ENCODE data around the gene PACS1. TPM values are rescaled to one million over a fixed set of nuclear protein-coding genes. Genes with fewer than 3 reads are reported as not detected.

The PACS1 gene
- total and polyA plus RNA-seq, 8 donors: 50.7 to 57.5 (median 54.9) TPM

GRCh38 chr11:66139817-66140404 is 69.8 kb downstream of the PACS1 start:
- no peaks in the 10 kb centered on the region for H3K9me3 ChIP-seq
- TF ChIP-seq, protein P1, sequence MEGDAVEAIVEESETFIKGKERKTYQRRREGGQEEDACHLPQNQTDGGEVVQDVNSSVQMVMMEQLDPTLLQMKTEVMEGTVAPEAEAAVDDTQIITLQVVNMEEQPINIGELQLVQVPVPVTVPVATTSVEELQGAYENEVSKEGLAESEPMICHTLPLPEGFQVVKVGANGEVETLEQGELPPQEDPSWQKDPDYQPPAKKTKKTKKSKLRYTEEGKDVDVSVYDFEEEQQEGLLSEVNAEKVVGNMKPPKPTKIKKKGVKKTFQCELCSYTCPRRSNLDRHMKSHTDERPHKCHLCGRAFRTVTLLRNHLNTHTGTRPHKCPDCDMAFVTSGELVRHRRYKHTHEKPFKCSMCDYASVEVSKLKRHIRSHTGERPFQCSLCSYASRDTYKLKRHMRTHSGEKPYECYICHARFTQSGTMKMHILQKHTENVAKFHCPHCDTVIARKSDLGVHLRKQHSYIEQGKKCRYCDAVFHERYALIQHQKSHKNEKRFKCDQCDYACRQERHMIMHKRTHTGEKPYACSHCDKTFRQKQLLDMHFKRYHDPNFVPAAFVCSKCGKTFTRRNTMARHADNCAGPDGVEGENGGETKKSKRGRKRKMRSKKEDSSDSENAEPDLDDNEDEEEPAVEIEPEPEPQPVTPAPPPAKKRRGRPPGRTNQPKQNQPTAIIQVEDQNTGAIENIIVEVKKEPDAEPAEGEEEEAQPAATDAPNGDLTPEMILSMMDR (IDR thresholded peaks at IDR 0.05): no peak
- DNase-seq: no peak
- no peak overlapping the region for H3K4me3 ChIP-seq
- H3K27me3 ChIP-seq: no peaks in the 10 kb centered on the region
- H3K36me3 ChIP-seq: no peaks in the 10 kb centered on the region
- H3K4me1 ChIP-seq: peaks cover 0 to 19% of the 10 kb centered on the region in 2 donors
- ATAC-seq: no peak
- intact Hi-C loops (cut with DNase I): no loop called here
- no peak overlapping the region for H3K27ac ChIP-seq

DNA sequence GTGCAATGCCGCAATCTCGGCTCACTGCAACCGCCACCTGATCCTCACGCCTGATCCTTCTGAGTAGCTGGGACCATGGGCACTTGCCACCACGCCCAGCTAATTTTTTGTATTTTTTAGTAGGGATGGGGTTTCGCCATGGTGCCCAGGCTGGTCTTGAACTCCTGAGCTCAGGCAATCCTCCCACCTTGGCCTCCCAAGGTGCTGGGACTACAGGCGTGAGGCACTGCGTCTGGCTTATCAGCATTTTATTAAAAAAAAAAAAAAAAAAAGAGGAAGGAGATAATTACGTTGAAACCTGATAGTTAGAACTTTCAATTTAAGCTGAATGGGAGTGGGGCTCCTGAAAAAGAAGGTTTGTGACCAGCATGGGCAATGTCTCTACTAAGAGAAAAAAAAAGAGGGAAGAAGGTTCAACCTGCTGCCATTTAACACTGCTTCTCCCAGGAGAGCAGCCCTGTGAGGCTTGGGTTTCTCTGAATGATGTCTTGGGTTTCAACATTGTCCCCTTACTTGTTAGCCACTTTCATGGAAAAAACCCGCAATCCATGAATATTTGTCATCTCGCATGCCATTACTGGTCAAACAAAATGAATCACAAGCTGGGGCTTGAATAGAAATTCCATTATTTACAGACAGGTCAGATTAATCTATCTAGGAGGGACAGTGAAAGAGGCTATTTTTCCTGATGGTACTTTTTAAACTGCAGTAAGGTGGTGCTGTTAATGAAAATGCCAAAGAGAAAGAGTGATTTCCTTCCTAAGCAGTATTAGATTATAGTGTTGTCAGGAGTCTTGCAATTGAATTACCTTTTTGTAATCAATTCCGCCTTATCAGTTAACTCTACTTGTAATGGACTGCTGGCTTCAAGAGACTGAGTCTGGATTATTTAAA is 72.5 kb downstream of the PACS1 start:
- TF ChIP-seq, protein P1 (IDR thresholded peaks at IDR 0.05): no peak
- intact Hi-C loops (cut with DNase I): no loop called here
- no peak overlapping the region for H3K4me3 ChIP-seq
- DNase-seq (no peak), ATAC-seq (no peak)
- H3K9me3 ChIP-seq: no peaks in the 10 kb centered on the region
- no peak overlapping the region for H3K27ac ChIP-seq
- H3K27me3 ChIP-seq: no peaks in the 10 kb centered on the region
- H3K36me3 ChIP-seq: no peaks in the 10 kb centered on the region
- H3K4me1 ChIP-seq: peaks cover 0 to 8% of the 10 kb centered on the region in 2 donors

DNA sequence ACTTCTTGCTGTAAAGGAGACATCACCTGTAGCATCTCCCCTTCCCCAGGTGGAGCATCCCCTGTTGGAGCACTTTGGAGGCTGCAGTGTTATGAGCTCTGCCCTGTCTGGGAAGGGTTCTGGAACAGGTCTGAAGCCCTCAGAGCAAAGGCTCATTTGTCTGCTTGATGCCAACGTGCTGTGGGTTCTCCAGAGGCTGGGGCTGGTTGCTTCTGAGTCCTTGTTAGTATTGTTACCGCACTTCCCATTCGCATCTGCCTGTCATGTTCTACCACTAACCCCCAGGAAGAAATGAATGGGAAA is 73.1 kb downstream of the PACS1 start:
- H3K4me1 ChIP-seq: peaks cover 0 to 7% of the 10 kb centered on the region in 2 donors
- H3K27ac ChIP-seq: no peak overlapping the region
- no peak for ATAC-seq
- no peaks in the 10 kb centered on the region for H3K27me3 ChIP-seq
- TF ChIP-seq, protein P1 (IDR thresholded peaks at IDR 0.05): no peak
- no peak overlapping the region for H3K4me3 ChIP-seq
- no peak for DNase-seq
- intact Hi-C loops (cut with DNase I): no loop called here
- H3K9me3 ChIP-seq: no peaks in the 10 kb centered on the region
- no peaks in the 10 kb centered on the region for H3K36me3 ChIP-seq

- Histone ChIP-seq H3K27ac (no peak overlapping the region), H3K27me3 (no peaks in the 10 kb centered on the region), H3K9me3 (no peaks in the 10 kb centered on the region), H3K4me1 (peaks cover 0 to 7% of the 10 kb centered on the region in 2 donors), H3K4me3 (no peak overlapping the region), H3K36me3 (no peaks in the 10 kb centered on the region)
- TF ChIP-seq, protein P1 (IDR thresholded peaks at IDR 0.05): no peak
- DNase-seq: no peak
- intact Hi-C loops (cut with DNase I): no loop called here
- ATAC-seq: no peak
Observed at GRCh38 chr11:66143996-66144678, 74.1 kb downstream of the PACS1 start.

- no peaks in the 10 kb centered on the region for H3K9me3 ChIP-seq
- ATAC-seq: no peak
- no peak for DNase-seq
- TF ChIP-seq, protein P1 (IDR thresholded peaks at IDR 0.05): no peak
- no peak overlapping the region for H3K27ac ChIP-seq
- H3K4me3 ChIP-seq: no peak overlapping the region
- H3K4me1 ChIP-seq: peaks cover 0 to 9% of the 10 kb centered on the region in 2 donors
- H3K27me3 ChIP-seq: no peaks in the 10 kb centered on the region
- no peaks in the 10 kb centered on the region for H3K36me3 ChIP-seq
- intact Hi-C loops (cut with DNase I): no loop called here
Observed at GRCh38 chr11:66146074-66146473, 76.0 kb downstream of the PACS1 start.
